H1 (cell line): ENCODE results near the gene BCL2L12. TPM values are rescaled to one million over a fixed set of nuclear protein-coding genes. Genes with fewer than 3 reads are reported as not detected.

Experiments used
- CTCF ChIA-PET: fragments of 300-600 bp; sonication (Branson Sonifier 250); formaldehyde crosslinking; loops from one replicate; lab custom pipeline; 2021; ENCODE audit not compliant: partially characterized antibody; lab: Charles Lee
- POLR2A ChIA-PET: fragments of 300-600 bp; sonication (Branson Sonifier 250); formaldehyde crosslinking; loops from one replicate; lab custom pipeline; 2021; ENCODE audit warnings: inconsistent platforms; ENCODE audit not compliant: partially characterized antibody; lab: Charles Lee
- DNase-seq, 2 experiments: peaks; one replicate each; pipeline versions ENCODE4 v3.0.0 to v3.0.0-alpha.2; 2010 to 2022; ENCODE audit warnings: low spot score in 2 of 2, low read depth in 1 of 2, mixed read lengths in 1 of 2
- FAIRE-seq: peaks from 2 replicates; lab custom pipeline; 2011; peaks lifted over from hg19 to GRCh38; lab: Jason Lieb, UNC
- H2AFZ ChIP-seq: 2 replicates; pipeline ENCODE4 v1.8.1; 2012; ENCODE audit warnings: low read length, inconsistent platforms
- H2AK5ac ChIP-seq: 2 replicates; pipeline ENCODE4 v1.6.1; 2013; ENCODE audit warnings: low read depth, low read length
- H2BK120ac ChIP-seq: replicated peaks from 2 replicates; pipeline ENCODE3; 2013; ENCODE audit warnings: low read depth, low read length, inconsistent platforms
- H2BK12ac ChIP-seq: 2 replicates; pipeline ENCODE4 v1.6.1; 2013; ENCODE audit warnings: low read depth, low read length
- H2BK15ac ChIP-seq: 2 replicates; pipeline ENCODE4 v1.6.1; 2013; ENCODE audit warnings: low read length
- H2BK20ac ChIP-seq: 2 replicates; pipeline ENCODE4 v1.6.1; 2013; ENCODE audit warnings: low read length
- H2BK5ac ChIP-seq: 2 replicates; pipeline ENCODE4 v1.6.1; 2013; ENCODE audit warnings: low read depth, low read length
- H3K14ac ChIP-seq: 2 replicates; pipeline ENCODE4 v1.6.1; 2013; ENCODE audit warnings: inconsistent platforms; ENCODE audit not compliant: insufficient read length
- H3K18ac ChIP-seq: 2 replicates; pipeline ENCODE4 v1.6.1; 2013; ENCODE audit warnings: low read length; ENCODE audit errors: extremely low read depth
- H3K23ac ChIP-seq: 2 replicates; pipeline ENCODE4 v1.6.1; 2013; ENCODE audit warnings: inconsistent platforms; ENCODE audit not compliant: insufficient read length
- H3K23me2 ChIP-seq: 2 replicates; pipeline ENCODE4 v1.6.1; 2013; ENCODE audit warnings: low read depth, low read length
- H3K27ac ChIP-seq: 2 replicates; pipeline ENCODE4 v1.6.1; 2011; ENCODE audit warnings: low read depth, low read length, inconsistent platforms
- H3K27me3 ChIP-seq, 4 experiments: replicated peaks in 1 of 4; 1 replicate in 1 of 4; 2 replicates in 3 of 4; pipeline versions ENCODE4 v1.6.1 to v1.8.1; 2011 to 2013; ENCODE audit warnings: low read length in 3 of 4, mild to moderate bottlenecking in 3 of 4, inconsistent platforms in 2 of 4, mixed read lengths in 2 of 4, moderate library complexity in 1 of 4; ENCODE audit not compliant: control insufficient read depth in 3 of 4, insufficient read depth in 3 of 4; ENCODE audit errors: extremely low read depth in 1 of 4
- H3K36me3 ChIP-seq, 4 experiments: 2 replicates each; pipeline versions ENCODE4 v1.6.1 to v1.8.1; 2011 to 2013; ENCODE audit warnings: mild to moderate bottlenecking in 4 of 4, low read length in 3 of 4, moderate library complexity in 2 of 4, control low read depth in 1 of 4, inconsistent platforms in 1 of 4; ENCODE audit not compliant: insufficient read depth in 4 of 4, control insufficient read depth in 2 of 4
- H3K4ac ChIP-seq: replicated peaks from 2 replicates; pipeline ENCODE3; 2013; ENCODE audit warnings: low read length, low read depth, mixed read lengths, inconsistent platforms; ENCODE audit not compliant: insufficient read length
- H3K4me1 ChIP-seq, 4 experiments: replicated peaks in 1 of 4; 1 replicate in 1 of 4; 2 replicates in 3 of 4; pipeline versions ENCODE4 v1.6.1 to v1.8.1; 2011 to 2013; ENCODE audit warnings: low read length in 3 of 4, inconsistent platforms in 2 of 4, mixed read lengths in 1 of 4; ENCODE audit not compliant: insufficient read depth in 4 of 4, control insufficient read depth in 3 of 4
- H3K4me2 ChIP-seq, 2 experiments: 2 replicates each; pipeline versions ENCODE4 v1.6.1 to v1.8.1; 2011 to 2013; ENCODE audit warnings: low read depth in 2 of 2, low read length in 2 of 2, control low read depth in 1 of 2, inconsistent platforms in 1 of 2, mild to moderate bottlenecking in 1 of 2; ENCODE audit not compliant: insufficient read depth in 1 of 2
- H3K4me3 ChIP-seq, 4 experiments: fragments of 200-600, 300-600 bp in 1 of 4; sonication (generic), shearing (Covaris generic), sonication (Bioruptor Twin) in 1 of 4; 2 replicates each; pipeline versions ENCODE4 v1.5.1 to v1.8.1; 2011 to 2016; ENCODE audit warnings: low read length in 4 of 4, low read depth in 3 of 4, control low read depth in 2 of 4, inconsistent platforms in 2 of 4, mild to moderate bottlenecking in 2 of 4, mixed read lengths in 1 of 4, moderate library complexity in 1 of 4; ENCODE audit not compliant: insufficient read depth in 2 of 4; ENCODE audit errors: extremely low read depth in 1 of 4
- H3K56ac ChIP-seq: replicated peaks from 2 replicates; pipeline ENCODE3; 2013; ENCODE audit warnings: low read depth, mild to moderate bottlenecking, mixed read lengths, low read length, inconsistent platforms; ENCODE audit not compliant: insufficient read length
- H3K79me1 ChIP-seq: 2 replicates; pipeline ENCODE4 v1.6.1; 2013; ENCODE audit warnings: low read depth, low read length, control low read depth
- H3K79me2 ChIP-seq, 2 experiments: 2 replicates each; pipeline versions ENCODE4 v1.6.1 to v1.8.1; 2012 to 2013; ENCODE audit warnings: low read length in 2 of 2, mild to moderate bottlenecking in 2 of 2, inconsistent platforms in 1 of 2; ENCODE audit not compliant: insufficient read depth in 2 of 2, control insufficient read depth in 1 of 2
- H3K9ac ChIP-seq, 4 experiments: replicated peaks in 1 of 4; 1 replicate in 1 of 4; 2 replicates in 3 of 4; pipeline versions ENCODE4 v1.6.1 to v1.8.1; 2011 to 2013; ENCODE audit warnings: low read depth in 3 of 4, low read length in 3 of 4, control low read depth in 2 of 4, mild to moderate bottlenecking in 2 of 4, moderate library complexity in 2 of 4, inconsistent platforms in 1 of 4; ENCODE audit errors: extremely low read depth in 1 of 4
- H3K9me3 ChIP-seq, 2 experiments: 2 replicates each; pipeline versions ENCODE4 v1.6.1 to v1.8.1; 2012 to 2013; ENCODE audit warnings: mild to moderate bottlenecking in 2 of 2, moderate library complexity in 2 of 2, control low read depth in 1 of 2, inconsistent platforms in 1 of 2, low read depth in 1 of 2, low read length in 1 of 2, mixed read lengths in 1 of 2; ENCODE audit not compliant: insufficient read depth in 2 of 2
- H4K20me1 ChIP-seq, 2 experiments: replicated peaks in 1 of 2; 2 replicates each; pipeline versions ENCODE3 to v1.8.1; 2011 to 2013; ENCODE audit warnings: inconsistent platforms in 2 of 2, low read length in 2 of 2, mild to moderate bottlenecking in 1 of 2; ENCODE audit not compliant: insufficient read depth in 2 of 2, control insufficient read depth in 1 of 2
- H4K5ac ChIP-seq: 2 replicates; pipeline ENCODE4 v1.6.1; 2013; ENCODE audit warnings: low read length, low read depth, mixed read lengths, inconsistent platforms; ENCODE audit not compliant: insufficient read length
- H4K8ac ChIP-seq: 2 replicates; pipeline ENCODE4 v1.8.0; 2013; ENCODE audit warnings: mild to moderate bottlenecking, moderate library complexity, low read length, inconsistent platforms; ENCODE audit not compliant: insufficient read depth; ENCODE audit errors: extremely low read depth
- H4K91ac ChIP-seq: replicated peaks from 2 replicates; pipeline ENCODE3; 2013; ENCODE audit warnings: low read length, mixed read lengths, inconsistent platforms; ENCODE audit not compliant: insufficient read length
- BACH1 ChIP-seq: IDR thresholded peaks from 2 replicates; pipeline ENCODE4 v1.6.1; 2012; ENCODE audit warnings: low read length, improper control_type of control experiment
- BCL11A ChIP-seq, 2 experiments: IDR thresholded peaks; one replicate each; pipeline ENCODE4 v1.6.1; 2011; ENCODE audit warnings: low read depth in 2 of 2, low read length in 2 of 2, mild to moderate bottlenecking in 2 of 2
- CEBPB ChIP-seq: IDR thresholded peaks from 2 replicates; pipeline ENCODE4 v1.6.1; 2012; ENCODE audit warnings: low read depth, low read length
- EGR1 ChIP-seq: IDR thresholded peaks from 2 replicates; pipeline ENCODE4 v1.6.1; 2011; ENCODE audit warnings: low read depth, low read length, borderline replicate concordance
- EP300 ChIP-seq, 2 experiments: IDR thresholded peaks; 1 replicate in 1 of 2; 2 replicates in 1 of 2; pipeline ENCODE4 v1.6.1; 2011 to 2012; ENCODE audit warnings: low read depth in 2 of 2, low read length in 2 of 2, mild to moderate bottlenecking in 2 of 2, borderline replicate concordance in 1 of 2, inconsistent platforms in 1 of 2, moderate library complexity in 1 of 2
- KDM1A ChIP-seq: fragments of 200-600, 300-600 bp; sonication (generic); IDR thresholded peaks from 2 replicates; pipeline ENCODE4 v1.7.1; 2016; ENCODE audit warnings: mild to moderate bottlenecking, low read length, borderline replicate concordance
- NANOG ChIP-seq: IDR thresholded peaks from 2 replicates; pipeline ENCODE4 v1.6.1; 2011; ENCODE audit warnings: low read length, low read depth, mild to moderate bottlenecking, inconsistent platforms; ENCODE audit not compliant: insufficient read depth, poor library complexity, severe bottlenecking
- RNF2 ChIP-seq: fragments of 200-900, 300-1000 bp; sonication (generic); IDR thresholded peaks from 2 replicates; pipeline ENCODE4 v1.7.1; 2016; ENCODE audit warnings: borderline replicate concordance, low read depth, mild to moderate bottlenecking, antibody characterized with exemption, low read length; ENCODE audit not compliant: poor library complexity, severe bottlenecking; ENCODE audit errors: missing control alignments
- SIX5 ChIP-seq: IDR thresholded peaks from 2 replicates; pipeline ENCODE4 v1.6.1; 2011; ENCODE audit warnings: mild to moderate bottlenecking, low read depth, low read length
- SUZ12 ChIP-seq: fragments of 200-600 bp; sonication (generic); IDR thresholded peaks from 2 replicates; pipeline ENCODE4 v1.6.1; 2012; ENCODE audit warnings: mild to moderate bottlenecking, inconsistent platforms, low read length, moderate library complexity, mixed read lengths
- WGBS, 2 experiments: shearing (Covaris generic) in 1 of 2; methylation state at CpG; one replicate each; pipeline versions ENCODE4 v1.1.6 to v1.1.7; 2013 to 2015; ENCODE audit warnings: low lambda C conversion rate in 2 of 2, mixed read lengths in 2 of 2, inconsistent platforms in 1 of 2, low coverage in 1 of 2, missing lambda C conversion rate in 1 of 2; ENCODE audit not compliant: insufficient replicate concordance in 2 of 2, insufficient coverage in 1 of 2, insufficient read length in 1 of 2; ENCODE audit errors: extremely low coverage in 1 of 2, missing lambda C conversion rate in 1 of 2; 5-methylcytosine and 5-hydroxymethylcytosine counted together
- polyA plus RNA-seq, 7 experiments: library from polyadenylated mRNA; depleted of rRNA in 3 of 7; stranded (reverse) in 5 of 7; unstranded in 2 of 7; fragments of >200 nt in 5 of 7; fragments of 200-250 nt in 2 of 7; gene quantifications; 1 replicate in 5 of 7; 2 replicates in 1 of 7; 4 replicates in 1 of 7; pipeline versions ENCODE4 v1.2.1 to v1.2.3, GENCODE V29; 2011 to 2013; ENCODE audit warnings: missing spikeins in 2 of 7, mixed read lengths in 2 of 7
- total RNA-seq: library from RNA; stranded (reverse); fragmentation: NEBNext Ultra II Directional; extraction: Animal tissue kit (Norgen Biotek cat#: 25700); gene quantifications from 2 replicates; pipeline ENCODE4 v1.2.1, GENCODE V29; 2021

The BCL2L12 gene
- total and polyA plus RNA-seq, 2 of the 8 experiments (the other 6 are each of a cell fraction or from before 2014, with no cell fraction given), result 126 to 209 TPM

- WGBS, 2 experiments, result 94% methylated on average over 8 of the region's 10 CpGs; no CpG with 5 or more reads in 1 of the 2 experiments
- no peak overlapping the region for H3K56ac ChIP-seq
Observed at GRCh38 chr19:49654581-49654980, 11.2 kb upstream of the BCL2L12 start.

More at GRCh38 chr19:49654581-49654980, 11.2 kb upstream of the BCL2L12 start:
- no peak overlapping the region for H4K8ac ChIP-seq
- no peak overlapping the region for H2BK20ac ChIP-seq
- H2BK5ac ChIP-seq, result no peak overlapping the region
- CTCF ChIA-PET, result interaction anchor here (0.5 to 3.8 kb wide), 7 partner anchors 11 to 56 kb away, joined by 4 to 39 read pairs (median 5); partner anchors contain the start of genes ADM5, BCL2L12 and IRF3
- TF ChIP-seq EP300 (IDR thresholded peaks at IDR 0.05; ENCODE audit: borderline replicate concordance in 1 of 2, low read depth in 2 of 2, low read length in 2 of 2) (no peak), SUZ12 (no peak), BACH1 (no peak), BCL11A (IDR thresholded peaks at IDR 0.05; ENCODE audit: low read depth in 2 of 2, low read length in 2 of 2) (no peak), SIX5 (no peak), RNF2 (no peak), NANOG (no peak), EGR1 (no peak), CEBPB (no peak), KDM1A (no peak)
- H2BK120ac ChIP-seq, result no peak overlapping the region
- peaks cover 0 to 14% (median 5%) of the 10 kb centered on the region in 4 experiments; a peak in 4 of 7 replicates for H3K4me1 ChIP-seq
- no peaks in the 10 kb centered on the region for H3K23me2 ChIP-seq
- H3K4me2 ChIP-seq, result no peak overlapping the region
- FAIRE-seq (no peak), DNase-seq (no peak)
- H3K36me3 ChIP-seq, result peaks cover 15 to 75% (median 49%) of the 10 kb centered on the region in 4 experiments; a peak in 7 of 8 replicates
- H4K91ac ChIP-seq, result no peak overlapping the region
- H3K27me3 ChIP-seq, result no peaks in the 10 kb centered on the region
- no peak overlapping the region for H3K27ac ChIP-seq
- no peak overlapping the region for H3K14ac ChIP-seq
- H2AK5ac ChIP-seq, result no peak overlapping the region
- no peaks in the 10 kb centered on the region; a peak in 1 of 4 replicates for H3K79me2 ChIP-seq
- POLR2A ChIA-PET, result interaction anchor here (1.0 to 18.0 kb wide), 6 partner anchors 10 to 74 kb away, joined by 3 to 275 read pairs (median 22); partner anchors contain the start of genes ADM5, BCL2L12, IRF3 and NOSIP
- no peak overlapping the region for H3K18ac ChIP-seq
- no peak overlapping the region for H4K5ac ChIP-seq
- no peak overlapping the region for H3K4ac ChIP-seq
- no peak overlapping the region for H3K9ac ChIP-seq
- H3K4me3 ChIP-seq, result no peak overlapping the region
- no peak overlapping the region for H3K23ac ChIP-seq
- peaks cover 6 to 17% of the 10 kb centered on the region in 2 experiments for H4K20me1 ChIP-seq
- no peak overlapping the region for H2AFZ ChIP-seq
- no peak overlapping the region for H2BK12ac ChIP-seq
- H3K9me3 ChIP-seq, result no peaks in the 10 kb centered on the region
- H2BK15ac ChIP-seq, result no peak overlapping the region
- H3K79me1 ChIP-seq, result peaks cover 7% of the 10 kb centered on the region; the same call in 1 of the 2 replicates
